Left lobe of liver (tissue), 2 donors: ENCODE results near the gene SLC6A1. TPM values are rescaled to one million over a fixed set of nuclear protein-coding genes. Genes with fewer than 3 reads are reported as not detected.

Source experiments
- ATAC-seq: fragments of 200-7000 bp; cut with Tn5 transposase; one replicate; pipeline ENCODE4 v1.9.1; 2020; ENCODE audit warnings: mild to moderate bottlenecking, moderate library complexity
- DNase-seq: peaks from one replicate; pipeline ENCODE4 v3.0.0-alpha.2; 2020; ENCODE audit warnings: low spot score
- total RNA-seq: library from RNA; stranded (reverse); gene quantifications from one replicate; pipeline ENCODE4 v1.2.1, GENCODE V29; 2021
- donor health status: DM: no; HTN: no; CAD: no; lungs with moderate emphysema.
- donor health status: DM: no; HTN: yes; CAD: no.

The SLC6A1 gene
- total RNA-seq, 1 donor from 2014 or later = 64.8 TPM

- DNase-seq (no peak), ATAC-seq (no peak)
These were observed 95.5 kb downstream of the SLC6A1 start for GRCh38 chr3:11088066-11088465.

GRCh38 chr3:11088831-11089230 lies 96.3 kb downstream of the SLC6A1 start:
- no peak for ATAC-seq
- DNase-seq = no peak

Other genes with a start within 250 kb of the SLC6A1 start
- 0.13 TPM for gene SLC6A11, start 176.5 kb upstream of the SLC6A1 start, total RNA-seq
- 0.50 TPM for gene HRH1, start 161.7 kb downstream of the SLC6A1 start, total RNA-seq